ENCODE results near the gene OAF. TPM values are rescaled to one million over a fixed set of nuclear protein-coding genes. Genes with fewer than 3 reads are reported as not detected.
"Not testable (repeated sequence)": the region's sequence is repeated elsewhere in the genome, so short reads cannot be mapped to it uniquely, and the experiment has no call there.

OAF gene
- total RNA-seq, 1 donor from 2014 or later: 216 TPM

DNA sequence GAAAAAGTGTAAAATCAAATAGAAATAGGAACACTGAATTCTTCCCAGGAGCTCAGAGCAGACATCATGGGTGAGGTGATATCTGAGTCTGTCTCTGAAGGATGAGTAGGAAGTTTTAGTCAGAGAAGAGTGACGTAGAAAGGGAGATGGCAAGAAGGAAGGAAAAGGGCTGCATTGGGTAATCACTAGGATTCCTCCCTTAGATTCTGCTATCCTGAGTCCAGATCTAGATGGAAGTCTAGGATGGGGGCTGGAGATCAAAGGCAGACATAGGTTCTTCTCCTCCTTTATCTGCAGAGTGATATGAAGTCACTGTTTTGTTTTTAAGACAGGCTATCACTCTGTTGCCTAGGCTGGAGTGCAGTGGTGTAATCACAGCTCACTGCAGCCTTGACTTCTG is 59.6 kb downstream of the OAF start:
- Histone ChIP-seq H3K4me1 (no peaks in the 10 kb centered on the region), H3K27me3 (no peaks in the 10 kb centered on the region), H3K27ac (no peak overlapping the region), H3K4me3 (no peak overlapping the region), H3K36me3 (no peaks in the 10 kb centered on the region), H3K9me3 (no peaks in the 10 kb centered on the region)
- intact Hi-C loops (cut with DNase I): no loop called here
- TF ChIP-seq, protein P1, sequence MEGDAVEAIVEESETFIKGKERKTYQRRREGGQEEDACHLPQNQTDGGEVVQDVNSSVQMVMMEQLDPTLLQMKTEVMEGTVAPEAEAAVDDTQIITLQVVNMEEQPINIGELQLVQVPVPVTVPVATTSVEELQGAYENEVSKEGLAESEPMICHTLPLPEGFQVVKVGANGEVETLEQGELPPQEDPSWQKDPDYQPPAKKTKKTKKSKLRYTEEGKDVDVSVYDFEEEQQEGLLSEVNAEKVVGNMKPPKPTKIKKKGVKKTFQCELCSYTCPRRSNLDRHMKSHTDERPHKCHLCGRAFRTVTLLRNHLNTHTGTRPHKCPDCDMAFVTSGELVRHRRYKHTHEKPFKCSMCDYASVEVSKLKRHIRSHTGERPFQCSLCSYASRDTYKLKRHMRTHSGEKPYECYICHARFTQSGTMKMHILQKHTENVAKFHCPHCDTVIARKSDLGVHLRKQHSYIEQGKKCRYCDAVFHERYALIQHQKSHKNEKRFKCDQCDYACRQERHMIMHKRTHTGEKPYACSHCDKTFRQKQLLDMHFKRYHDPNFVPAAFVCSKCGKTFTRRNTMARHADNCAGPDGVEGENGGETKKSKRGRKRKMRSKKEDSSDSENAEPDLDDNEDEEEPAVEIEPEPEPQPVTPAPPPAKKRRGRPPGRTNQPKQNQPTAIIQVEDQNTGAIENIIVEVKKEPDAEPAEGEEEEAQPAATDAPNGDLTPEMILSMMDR (IDR thresholded peaks at IDR 0.05): no peak
- no peak for DNase-seq (ENCODE audit: low spot score in 2 of 2)

DNA sequence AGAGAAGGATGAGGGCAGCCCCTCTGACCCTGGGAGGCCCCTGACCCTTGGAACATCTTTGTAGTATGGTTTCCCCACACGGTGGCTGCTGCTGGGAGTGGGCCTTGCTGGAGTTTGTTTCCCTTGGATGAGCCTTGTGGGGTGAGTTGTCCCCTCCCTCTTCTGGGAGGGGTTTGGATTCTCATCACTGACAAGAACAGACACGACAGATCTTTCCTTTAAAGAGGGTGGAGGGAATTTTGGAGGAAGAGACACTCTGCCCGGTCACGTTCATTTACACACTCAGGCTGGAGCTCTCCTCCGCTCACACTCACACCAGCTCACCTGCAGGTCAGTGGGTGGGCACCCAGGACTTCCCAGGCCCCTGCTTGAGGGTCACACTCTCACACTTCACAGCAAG is 60.8 kb downstream of the OAF start:
- Histone ChIP-seq H3K4me3 (no peak overlapping the region), H3K27me3 (no peaks in the 10 kb centered on the region), H3K9me3 (no peaks in the 10 kb centered on the region), H3K4me1 (no peaks in the 10 kb centered on the region), H3K27ac (no peak overlapping the region), H3K36me3 (no peaks in the 10 kb centered on the region)
- DNase-seq (ENCODE audit: low spot score in 2 of 2): no peak
- intact Hi-C loops (cut with DNase I): no loop called here
- TF ChIP-seq, protein P1 (IDR thresholded peaks at IDR 0.05): no peak

DNA sequence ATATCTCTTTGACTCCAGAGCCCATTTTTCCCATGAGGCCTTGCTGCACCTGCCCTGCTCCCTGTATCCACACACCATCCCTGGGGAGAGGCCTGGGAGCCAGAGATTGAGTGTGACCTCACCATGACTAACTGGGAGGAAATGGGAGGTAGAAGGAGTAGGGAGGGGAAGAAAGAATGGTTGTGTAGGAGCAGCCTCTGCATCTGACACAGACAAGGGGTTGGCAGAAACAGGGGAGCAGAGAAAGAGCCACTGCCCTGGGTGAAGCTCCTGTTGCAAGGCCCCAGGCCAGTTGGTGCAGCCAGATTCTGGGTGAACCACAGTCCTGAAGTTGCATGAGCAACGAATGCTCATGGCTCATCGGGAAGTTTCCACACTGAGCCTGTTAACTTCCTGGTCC is 61.5 kb downstream of the OAF start:
- no peak for DNase-seq (ENCODE audit: low spot score in 2 of 2)
- intact Hi-C loops (cut with DNase I): no loop called here
- no peaks in the 10 kb centered on the region for H3K4me1 ChIP-seq
- H3K36me3 ChIP-seq: no peaks in the 10 kb centered on the region
- H3K27ac ChIP-seq: no peak overlapping the region
- TF ChIP-seq, protein P1 (IDR thresholded peaks at IDR 0.05): no peak
- H3K9me3 ChIP-seq: no peaks in the 10 kb centered on the region
- H3K27me3 ChIP-seq: no peaks in the 10 kb centered on the region
- no peak overlapping the region for H3K4me3 ChIP-seq

GRCh38 chr11:120273432-120273831 is 62.6 kb downstream of the OAF start:
- no peak for DNase-seq (ENCODE audit: low spot score in 2 of 2)
- intact Hi-C loops (cut with DNase I): no loop called here
- TF ChIP-seq, protein P1 (IDR thresholded peaks at IDR 0.05): no peak
- Histone ChIP-seq H3K9me3 (no peaks in the 10 kb centered on the region), H3K4me3 (no peak overlapping the region), H3K27ac (no peak overlapping the region), H3K36me3 (no peaks in the 10 kb centered on the region), H3K27me3 (no peaks in the 10 kb centered on the region), H3K4me1 (no peaks in the 10 kb centered on the region)

GRCh38 chr11:120273956-120274355 is 63.1 kb downstream of the OAF start:
- H3K9me3 ChIP-seq; H3K36me3 ChIP-seq; H3K4me3 ChIP-seq; DNase-seq (ENCODE audit: low spot score in 2 of 2); H3K4me1 ChIP-seq; intact Hi-C loops (cut with DNase I); H3K27ac ChIP-seq; H3K27me3 ChIP-seq: not testable (repeated sequence)

GRCh38 chr11:120279502-120279901 is 68.7 kb downstream of the OAF start:
- H3K4me3 ChIP-seq: no peak overlapping the region
- intact Hi-C loops (cut with DNase I): no loop called here
- no peaks in the 10 kb centered on the region for H3K9me3 ChIP-seq
- H3K27me3 ChIP-seq: no peaks in the 10 kb centered on the region
- TF ChIP-seq, protein P1 (IDR thresholded peaks at IDR 0.05): no peak
- no peak for DNase-seq (ENCODE audit: low spot score in 2 of 2)
- no peaks in the 10 kb centered on the region for H3K4me1 ChIP-seq
- no peaks in the 10 kb centered on the region for H3K36me3 ChIP-seq
- H3K27ac ChIP-seq: no peak overlapping the region

Other genes with a start within 250 kb of the OAF start
- 0.43 TPM for gene TRIM29, start 72.9 kb upstream of the OAF start, total RNA-seq
- not detected for gene POU2F3, start 29.1 kb downstream of the OAF start, total RNA-seq
- gene TLCD5, start 114.3 kb downstream of the OAF start, total RNA-seq: 8.4 TPM
- gene ARHGEF12, start 125.4 kb downstream of the OAF start, total RNA-seq: 65.9 TPM

Data from ascending aorta (tissue), 2 donors.